C4-2B (cell line): ENCODE results near the gene MRPS23.

ENCODE experiments used
- ZFX ChIP-seq: fragments of 450-650 bp; IDR thresholded peaks from 2 replicates; pipeline ENCODE4 v1.6.1; 2017
- TF ChIP-seq, protein P1 (sequence below): fragments of 450-650 bp; conservative IDR thresholded peaks from 2 replicates; pipeline ENCODE4 v1.5.1; 2017; ENCODE audit warnings: mild to moderate bottlenecking

- TF ChIP-seq, protein P1, sequence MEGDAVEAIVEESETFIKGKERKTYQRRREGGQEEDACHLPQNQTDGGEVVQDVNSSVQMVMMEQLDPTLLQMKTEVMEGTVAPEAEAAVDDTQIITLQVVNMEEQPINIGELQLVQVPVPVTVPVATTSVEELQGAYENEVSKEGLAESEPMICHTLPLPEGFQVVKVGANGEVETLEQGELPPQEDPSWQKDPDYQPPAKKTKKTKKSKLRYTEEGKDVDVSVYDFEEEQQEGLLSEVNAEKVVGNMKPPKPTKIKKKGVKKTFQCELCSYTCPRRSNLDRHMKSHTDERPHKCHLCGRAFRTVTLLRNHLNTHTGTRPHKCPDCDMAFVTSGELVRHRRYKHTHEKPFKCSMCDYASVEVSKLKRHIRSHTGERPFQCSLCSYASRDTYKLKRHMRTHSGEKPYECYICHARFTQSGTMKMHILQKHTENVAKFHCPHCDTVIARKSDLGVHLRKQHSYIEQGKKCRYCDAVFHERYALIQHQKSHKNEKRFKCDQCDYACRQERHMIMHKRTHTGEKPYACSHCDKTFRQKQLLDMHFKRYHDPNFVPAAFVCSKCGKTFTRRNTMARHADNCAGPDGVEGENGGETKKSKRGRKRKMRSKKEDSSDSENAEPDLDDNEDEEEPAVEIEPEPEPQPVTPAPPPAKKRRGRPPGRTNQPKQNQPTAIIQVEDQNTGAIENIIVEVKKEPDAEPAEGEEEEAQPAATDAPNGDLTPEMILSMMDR, result no peak
- TF ChIP-seq ZFX, result no peak
Observed at GRCh38 chr17:57899391-57899790, 49.5 kb upstream of the MRPS23 start.
